H1 (cell line): ENCODE results near the gene DGCR6L. TPM values are rescaled to one million over a fixed set of nuclear protein-coding genes. Genes with fewer than 3 reads are reported as not detected.
A peak's percentile ranks its signal among the peaks of the same experiment; 100 is the strongest.

Experiments used
- CTCF ChIA-PET: fragments of 300-600 bp; sonication (Branson Sonifier 250); formaldehyde crosslinking; loops from one replicate; lab custom pipeline; 2021; ENCODE audit not compliant: partially characterized antibody; lab: Charles Lee
- POLR2A ChIA-PET: fragments of 300-600 bp; sonication (Branson Sonifier 250); formaldehyde crosslinking; loops from one replicate; lab custom pipeline; 2021; ENCODE audit warnings: inconsistent platforms; ENCODE audit not compliant: partially characterized antibody; lab: Charles Lee
- DNase-seq, 2 experiments: peaks; one replicate each; pipeline versions ENCODE4 v3.0.0 to v3.0.0-alpha.2; 2010 to 2022; ENCODE audit warnings: low spot score in 2 of 2, low read depth in 1 of 2, mixed read lengths in 1 of 2
- FAIRE-seq: peaks from 2 replicates; lab custom pipeline; 2011; peaks lifted over from hg19 to GRCh38; lab: Jason Lieb, UNC
- H2AFZ ChIP-seq: 2 replicates; pipeline ENCODE4 v1.8.1; 2012; ENCODE audit warnings: low read length, inconsistent platforms
- H2AK5ac ChIP-seq: 2 replicates; pipeline ENCODE4 v1.6.1; 2013; ENCODE audit warnings: low read depth, low read length
- H2BK120ac ChIP-seq: replicated peaks from 2 replicates; pipeline ENCODE3; 2013; ENCODE audit warnings: low read depth, low read length, inconsistent platforms
- H2BK12ac ChIP-seq: 2 replicates; pipeline ENCODE4 v1.6.1; 2013; ENCODE audit warnings: low read depth, low read length
- H2BK15ac ChIP-seq: 2 replicates; pipeline ENCODE4 v1.6.1; 2013; ENCODE audit warnings: low read length
- H2BK20ac ChIP-seq: 2 replicates; pipeline ENCODE4 v1.6.1; 2013; ENCODE audit warnings: low read length
- H2BK5ac ChIP-seq: 2 replicates; pipeline ENCODE4 v1.6.1; 2013; ENCODE audit warnings: low read depth, low read length
- H3K14ac ChIP-seq: 2 replicates; pipeline ENCODE4 v1.6.1; 2013; ENCODE audit warnings: inconsistent platforms; ENCODE audit not compliant: insufficient read length
- H3K18ac ChIP-seq: 2 replicates; pipeline ENCODE4 v1.6.1; 2013; ENCODE audit warnings: low read length; ENCODE audit errors: extremely low read depth
- H3K23ac ChIP-seq: 2 replicates; pipeline ENCODE4 v1.6.1; 2013; ENCODE audit warnings: inconsistent platforms; ENCODE audit not compliant: insufficient read length
- H3K23me2 ChIP-seq: 2 replicates; pipeline ENCODE4 v1.6.1; 2013; ENCODE audit warnings: low read depth, low read length
- H3K27ac ChIP-seq: 2 replicates; pipeline ENCODE4 v1.6.1; 2011; ENCODE audit warnings: low read depth, low read length, inconsistent platforms
- H3K27me3 ChIP-seq, 4 experiments: replicated peaks in 1 of 4; 1 replicate in 1 of 4; 2 replicates in 3 of 4; pipeline versions ENCODE4 v1.6.1 to v1.8.1; 2011 to 2013; ENCODE audit warnings: low read length in 3 of 4, mild to moderate bottlenecking in 3 of 4, inconsistent platforms in 2 of 4, mixed read lengths in 2 of 4, moderate library complexity in 1 of 4; ENCODE audit not compliant: control insufficient read depth in 3 of 4, insufficient read depth in 3 of 4; ENCODE audit errors: extremely low read depth in 1 of 4
- H3K36me3 ChIP-seq, 4 experiments: 2 replicates each; pipeline versions ENCODE4 v1.6.1 to v1.8.1; 2011 to 2013; ENCODE audit warnings: mild to moderate bottlenecking in 4 of 4, low read length in 3 of 4, moderate library complexity in 2 of 4, control low read depth in 1 of 4, inconsistent platforms in 1 of 4; ENCODE audit not compliant: insufficient read depth in 4 of 4, control insufficient read depth in 2 of 4
- H3K4ac ChIP-seq: replicated peaks from 2 replicates; pipeline ENCODE3; 2013; ENCODE audit warnings: low read length, low read depth, mixed read lengths, inconsistent platforms; ENCODE audit not compliant: insufficient read length
- H3K4me1 ChIP-seq, 4 experiments: replicated peaks in 1 of 4; 1 replicate in 1 of 4; 2 replicates in 3 of 4; pipeline versions ENCODE4 v1.6.1 to v1.8.1; 2011 to 2013; ENCODE audit warnings: low read length in 3 of 4, inconsistent platforms in 2 of 4, mixed read lengths in 1 of 4; ENCODE audit not compliant: insufficient read depth in 4 of 4, control insufficient read depth in 3 of 4
- H3K4me2 ChIP-seq, 2 experiments: 2 replicates each; pipeline versions ENCODE4 v1.6.1 to v1.8.1; 2011 to 2013; ENCODE audit warnings: low read depth in 2 of 2, low read length in 2 of 2, control low read depth in 1 of 2, inconsistent platforms in 1 of 2, mild to moderate bottlenecking in 1 of 2; ENCODE audit not compliant: insufficient read depth in 1 of 2
- H3K4me3 ChIP-seq, 4 experiments: fragments of 200-600, 300-600 bp in 1 of 4; sonication (generic), shearing (Covaris generic), sonication (Bioruptor Twin) in 1 of 4; 2 replicates each; pipeline versions ENCODE4 v1.5.1 to v1.8.1; 2011 to 2016; ENCODE audit warnings: low read length in 4 of 4, low read depth in 3 of 4, control low read depth in 2 of 4, inconsistent platforms in 2 of 4, mild to moderate bottlenecking in 2 of 4, mixed read lengths in 1 of 4, moderate library complexity in 1 of 4; ENCODE audit not compliant: insufficient read depth in 2 of 4; ENCODE audit errors: extremely low read depth in 1 of 4
- H3K56ac ChIP-seq: replicated peaks from 2 replicates; pipeline ENCODE3; 2013; ENCODE audit warnings: low read depth, mild to moderate bottlenecking, mixed read lengths, low read length, inconsistent platforms; ENCODE audit not compliant: insufficient read length
- H3K79me1 ChIP-seq: 2 replicates; pipeline ENCODE4 v1.6.1; 2013; ENCODE audit warnings: low read depth, low read length, control low read depth
- H3K79me2 ChIP-seq, 2 experiments: 2 replicates each; pipeline versions ENCODE4 v1.6.1 to v1.8.1; 2012 to 2013; ENCODE audit warnings: low read length in 2 of 2, mild to moderate bottlenecking in 2 of 2, inconsistent platforms in 1 of 2; ENCODE audit not compliant: insufficient read depth in 2 of 2, control insufficient read depth in 1 of 2
- H3K9ac ChIP-seq, 4 experiments: replicated peaks in 1 of 4; 1 replicate in 1 of 4; 2 replicates in 3 of 4; pipeline versions ENCODE4 v1.6.1 to v1.8.1; 2011 to 2013; ENCODE audit warnings: low read depth in 3 of 4, low read length in 3 of 4, control low read depth in 2 of 4, mild to moderate bottlenecking in 2 of 4, moderate library complexity in 2 of 4, inconsistent platforms in 1 of 4; ENCODE audit errors: extremely low read depth in 1 of 4
- H3K9me3 ChIP-seq, 2 experiments: 2 replicates each; pipeline versions ENCODE4 v1.6.1 to v1.8.1; 2012 to 2013; ENCODE audit warnings: mild to moderate bottlenecking in 2 of 2, moderate library complexity in 2 of 2, control low read depth in 1 of 2, inconsistent platforms in 1 of 2, low read depth in 1 of 2, low read length in 1 of 2, mixed read lengths in 1 of 2; ENCODE audit not compliant: insufficient read depth in 2 of 2
- H4K20me1 ChIP-seq, 2 experiments: replicated peaks in 1 of 2; 2 replicates each; pipeline versions ENCODE3 to v1.8.1; 2011 to 2013; ENCODE audit warnings: inconsistent platforms in 2 of 2, low read length in 2 of 2, mild to moderate bottlenecking in 1 of 2; ENCODE audit not compliant: insufficient read depth in 2 of 2, control insufficient read depth in 1 of 2
- H4K5ac ChIP-seq: 2 replicates; pipeline ENCODE4 v1.6.1; 2013; ENCODE audit warnings: low read length, low read depth, mixed read lengths, inconsistent platforms; ENCODE audit not compliant: insufficient read length
- H4K8ac ChIP-seq: 2 replicates; pipeline ENCODE4 v1.8.0; 2013; ENCODE audit warnings: mild to moderate bottlenecking, moderate library complexity, low read length, inconsistent platforms; ENCODE audit not compliant: insufficient read depth; ENCODE audit errors: extremely low read depth
- H4K91ac ChIP-seq: replicated peaks from 2 replicates; pipeline ENCODE3; 2013; ENCODE audit warnings: low read length, mixed read lengths, inconsistent platforms; ENCODE audit not compliant: insufficient read length
- SIRT6 ChIP-seq: IDR thresholded peaks from one replicate; pipeline ENCODE4 v1.7.1; 2012; ENCODE audit warnings: low read length, inconsistent platforms
- SUZ12 ChIP-seq: fragments of 200-600 bp; sonication (generic); IDR thresholded peaks from 2 replicates; pipeline ENCODE4 v1.6.1; 2012; ENCODE audit warnings: mild to moderate bottlenecking, inconsistent platforms, low read length, moderate library complexity, mixed read lengths
- WGBS, 2 experiments: shearing (Covaris generic) in 1 of 2; methylation state at CpG; one replicate each; pipeline versions ENCODE4 v1.1.6 to v1.1.7; 2013 to 2015; ENCODE audit warnings: low lambda C conversion rate in 2 of 2, mixed read lengths in 2 of 2, inconsistent platforms in 1 of 2, low coverage in 1 of 2, missing lambda C conversion rate in 1 of 2; ENCODE audit not compliant: insufficient replicate concordance in 2 of 2, insufficient coverage in 1 of 2, insufficient read length in 1 of 2; ENCODE audit errors: extremely low coverage in 1 of 2, missing lambda C conversion rate in 1 of 2; 5-methylcytosine and 5-hydroxymethylcytosine counted together
- polyA plus RNA-seq, 7 experiments: library from polyadenylated mRNA; depleted of rRNA in 3 of 7; stranded (reverse) in 5 of 7; unstranded in 2 of 7; fragments of >200 nt in 5 of 7; fragments of 200-250 nt in 2 of 7; gene quantifications; 1 replicate in 5 of 7; 2 replicates in 1 of 7; 4 replicates in 1 of 7; pipeline versions ENCODE4 v1.2.1 to v1.2.3, GENCODE V29; 2011 to 2013; ENCODE audit warnings: missing spikeins in 2 of 7, mixed read lengths in 2 of 7
- total RNA-seq: library from RNA; stranded (reverse); fragmentation: NEBNext Ultra II Directional; extraction: Animal tissue kit (Norgen Biotek cat#: 25700); gene quantifications from 2 replicates; pipeline ENCODE4 v1.2.1, GENCODE V29; 2021

Gene DGCR6L
- total and polyA plus RNA-seq, 2 of the 8 experiments (the other 6 are each of a cell fraction or from before 2014, with no cell fraction given), result 43.6 to 72.6 TPM

DNA sequence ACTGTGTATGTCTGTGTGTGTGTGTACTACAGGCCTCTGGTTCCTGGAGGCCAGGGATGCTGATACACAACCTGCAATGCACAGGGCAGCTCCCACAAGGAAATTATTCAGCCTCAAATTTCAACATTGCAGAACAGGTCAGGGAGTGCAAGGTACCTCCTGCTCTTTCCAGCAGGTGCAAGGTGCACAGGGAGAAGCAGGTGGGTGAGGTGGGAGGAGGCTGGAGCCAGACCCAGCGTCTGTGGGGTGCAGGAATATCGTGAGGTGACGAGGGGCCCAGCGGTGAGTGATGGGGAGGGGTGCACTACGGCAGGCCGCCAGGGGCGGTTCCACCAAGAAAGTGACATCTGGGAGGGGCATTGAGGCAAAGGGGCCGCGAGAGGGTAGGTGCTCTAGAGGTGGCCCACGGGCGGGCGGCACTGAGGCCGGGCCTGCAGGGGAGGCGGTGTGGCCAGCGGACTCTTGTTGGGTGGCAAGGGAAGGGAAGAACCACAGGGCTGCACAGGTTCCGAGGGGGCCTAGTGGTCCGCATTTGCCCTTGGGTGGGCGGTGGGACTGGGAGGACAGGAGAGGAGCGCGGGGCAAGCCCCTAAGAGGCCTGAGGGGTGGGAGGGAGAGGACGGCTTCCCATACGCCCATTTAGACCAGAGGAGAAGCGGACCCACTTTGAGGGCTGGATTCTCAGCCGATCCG, 21.6 kb downstream of the DGCR6L start:
- ChIA-PET POLR2A (interaction anchor here (0.8 kb wide), 1 partner anchor 29 kb away, joined by 3 read pairs; no protein-coding TSS in a partner anchor), CTCF (interaction anchor here (1.0 kb wide), 1 partner anchor 14 kb away, joined by 3 read pairs; no protein-coding TSS in a partner anchor)
- H4K20me1 ChIP-seq, result peaks cover 0 to 3% of the 10 kb centered on the region in 2 experiments
- no peak overlapping the region for H3K4ac ChIP-seq
- no peak overlapping the region; the same call in 1 of the 2 replicates for H4K8ac ChIP-seq
- H3K4me2 ChIP-seq, result peak overlapping the region; percentile 48 to 88
- 0 out of 2 replicates have a peak overlapping the region, but pooled peaks have one; percentile 61 for H2BK15ac ChIP-seq
- peaks cover 17 to 46% (median 36%) of the 10 kb centered on the region in 4 experiments for H3K27me3 ChIP-seq
- FAIRE-seq (no peak), DNase-seq (no peak)
- no peak overlapping the region for H3K56ac ChIP-seq
- peak overlapping the region; percentile 27; the same call in 1 of the 2 replicates for H2BK12ac ChIP-seq
- H3K79me1 ChIP-seq, result no peaks in the 10 kb centered on the region
- peak overlapping the region; percentile 48 for H3K18ac ChIP-seq
- 17% methylated on average over 20 of the region's 25 CpGs; no CpG with 5 or more reads in 1 of the 2 experiments for WGBS, 2 experiments
- no peak overlapping the region for H3K27ac ChIP-seq
- TF ChIP-seq SIRT6, result no peak
- peak; percentile 45; the same call in 1 of the 2 replicates for TF ChIP-seq SUZ12
- no peak overlapping the region for H2BK120ac ChIP-seq
- H3K14ac ChIP-seq, result no peak overlapping the region
- peak overlapping the region; percentile 43 to 66 (median 52) for H3K4me3 ChIP-seq
- H3K4me1 ChIP-seq, result peaks cover 0 to 4% (median 0%) of the 10 kb centered on the region in 4 experiments; a peak in 3 of 7 replicates
- peaks cover 7% of the 10 kb centered on the region; the same call in 1 of the 2 replicates for H3K23me2 ChIP-seq
- no peak overlapping the region; a peak in 2 of 7 replicates for H3K9ac ChIP-seq
- H3K79me2 ChIP-seq, result no peaks in the 10 kb centered on the region
- H2AK5ac ChIP-seq, result no peak overlapping the region; the same call in 1 of the 2 replicates
- no peak overlapping the region for H3K23ac ChIP-seq
- peak overlapping the region; percentile 64; the same call in 1 of the 2 replicates for H2AFZ ChIP-seq
- H4K91ac ChIP-seq, result no peak overlapping the region
- no peak overlapping the region for H2BK20ac ChIP-seq
- H2BK5ac ChIP-seq, result no peak overlapping the region
- no peaks in the 10 kb centered on the region for H3K36me3 ChIP-seq
- no peaks in the 10 kb centered on the region for H3K9me3 ChIP-seq
- H4K5ac ChIP-seq, result peak overlapping the region; percentile 21
